ENCODE data around the gene RPUSD1. TPM values are rescaled to one million over a fixed set of nuclear protein-coding genes. Genes with fewer than 3 reads are reported as not detected.
"Not testable (repeated sequence)": the region's sequence is repeated elsewhere in the genome, so short reads cannot be mapped to it uniquely, and the experiment has no call there.

The RPUSD1 gene
- total RNA-seq, 1 donor, result 10.4 TPM

- H3K4me3 ChIP-seq (ENCODE audit: low read length), result no peak overlapping the region
- peaks cover 17% of the 10 kb centered on the region for H3K27me3 ChIP-seq (ENCODE audit: insufficient read depth, low read length)
- H3K9me3 ChIP-seq (ENCODE audit: low read depth, low read length), result no peaks in the 10 kb centered on the region
Observed at GRCh38 chr16:822909-823297, 34.7 kb upstream of the RPUSD1 start.

GRCh38 chr16:822174-822908 is 34.2 kb upstream of the RPUSD1 start:
- peaks cover 17% of the 10 kb centered on the region for H3K27me3 ChIP-seq (ENCODE audit: insufficient read depth, low read length)
- peaks cover 5% of the 10 kb centered on the region for H3K4me1 ChIP-seq (ENCODE audit: insufficient read depth, low read length)
- H3K4me3 ChIP-seq (ENCODE audit: low read length), result no peak overlapping the region
- H3K9me3 ChIP-seq (ENCODE audit: low read depth, low read length), result no peaks in the 10 kb centered on the region

More at GRCh38 chr16:822909-823297, 34.7 kb upstream of the RPUSD1 start:
- H3K4me1 ChIP-seq (ENCODE audit: insufficient read depth, low read length), result peaks cover 5% of the 10 kb centered on the region

- Histone ChIP-seq H3K27me3 (ENCODE audit: insufficient read depth, low read length) (peaks cover 19% of the 10 kb centered on the region), H3K9me3 (ENCODE audit: low read depth, low read length) (no peaks in the 10 kb centered on the region), H3K4me3 (ENCODE audit: low read length) (no peak overlapping the region), H3K4me1 (ENCODE audit: insufficient read depth, low read length) (peaks cover 5% of the 10 kb centered on the region)
Observed at GRCh38 chr16:821751-822150, 33.6 kb upstream of the RPUSD1 start.

- Histone ChIP-seq H3K4me1 (ENCODE audit: insufficient read depth, low read length) (peaks cover 5% of the 10 kb centered on the region), H3K27me3 (ENCODE audit: insufficient read depth, low read length) (peaks cover 19% of the 10 kb centered on the region), H3K9me3 (ENCODE audit: low read depth, low read length) (no peaks in the 10 kb centered on the region), H3K4me3 (ENCODE audit: low read length) (no peak overlapping the region)
Observed at GRCh38 chr16:820748-821147, 32.6 kb upstream of the RPUSD1 start.

GRCh38 chr16:820044-820408 is 31.8 kb upstream of the RPUSD1 start:
- H3K27me3 ChIP-seq (ENCODE audit: insufficient read depth, low read length), result peaks cover 19% of the 10 kb centered on the region
- not testable (repeated sequence) for H3K9me3 ChIP-seq (ENCODE audit: low read depth, low read length); H3K4me3 ChIP-seq (ENCODE audit: low read length); H3K4me1 ChIP-seq (ENCODE audit: insufficient read depth, low read length)

- H3K4me1 ChIP-seq (ENCODE audit: insufficient read depth, low read length), result peaks cover 5% of the 10 kb centered on the region
- H3K4me3 ChIP-seq (ENCODE audit: low read length), result no peak overlapping the region
- peaks cover 19% of the 10 kb centered on the region for H3K27me3 ChIP-seq (ENCODE audit: insufficient read depth, low read length)
- no peaks in the 10 kb centered on the region for H3K9me3 ChIP-seq (ENCODE audit: low read depth, low read length)
Observed at GRCh38 chr16:819336-820043, 31.3 kb upstream of the RPUSD1 start.

GRCh38 chr16:818592-818991 is 30.4 kb upstream of the RPUSD1 start:
- Histone ChIP-seq H3K9me3 (ENCODE audit: low read depth, low read length) (no peaks in the 10 kb centered on the region), H3K27me3 (ENCODE audit: insufficient read depth, low read length) (peaks cover 27% of the 10 kb centered on the region), H3K4me3 (ENCODE audit: low read length) (no peak overlapping the region), H3K4me1 (ENCODE audit: insufficient read depth, low read length) (peaks cover 5% of the 10 kb centered on the region)

GRCh38 chr16:818132-818531 is 30.0 kb upstream of the RPUSD1 start:
- H3K27me3 ChIP-seq (ENCODE audit: insufficient read depth, low read length), result peaks cover 31% of the 10 kb centered on the region
- no peaks in the 10 kb centered on the region for H3K9me3 ChIP-seq (ENCODE audit: low read depth, low read length)
- H3K4me1 ChIP-seq (ENCODE audit: insufficient read depth, low read length), result peaks cover 5% of the 10 kb centered on the region
- no peak overlapping the region for H3K4me3 ChIP-seq (ENCODE audit: low read length)

GRCh38 chr16:817001-817906 is 29.1 kb upstream of the RPUSD1 start:
- Histone ChIP-seq H3K9me3 (ENCODE audit: low read depth, low read length) (no peaks in the 10 kb centered on the region), H3K27me3 (ENCODE audit: insufficient read depth, low read length) (peaks cover 35% of the 10 kb centered on the region), H3K4me1 (ENCODE audit: insufficient read depth, low read length) (peaks cover 5% of the 10 kb centered on the region), H3K4me3 (ENCODE audit: low read length) (no peak overlapping the region)

- Histone ChIP-seq H3K27me3 (ENCODE audit: insufficient read depth, low read length) (peaks cover 35% of the 10 kb centered on the region), H3K9me3 (ENCODE audit: low read depth, low read length) (no peaks in the 10 kb centered on the region), H3K4me1 (ENCODE audit: insufficient read depth, low read length) (peaks cover 5% of the 10 kb centered on the region), H3K4me3 (ENCODE audit: low read length) (no peak overlapping the region)
Observed at GRCh38 chr16:815861-816260, 27.7 kb upstream of the RPUSD1 start.

GRCh38 chr16:814974-815373 is 26.8 kb upstream of the RPUSD1 start:
- no peaks in the 10 kb centered on the region for H3K9me3 ChIP-seq (ENCODE audit: low read depth, low read length)
- no peak overlapping the region for H3K4me3 ChIP-seq (ENCODE audit: low read length)
- peaks cover 35% of the 10 kb centered on the region for H3K27me3 ChIP-seq (ENCODE audit: insufficient read depth, low read length)
- H3K4me1 ChIP-seq (ENCODE audit: insufficient read depth, low read length), result peaks cover 5% of the 10 kb centered on the region

- Histone ChIP-seq H3K9me3 (ENCODE audit: low read depth, low read length) (no peaks in the 10 kb centered on the region), H3K4me3 (ENCODE audit: low read length) (no peak overlapping the region), H3K27me3 (ENCODE audit: insufficient read depth, low read length) (peaks cover 26% of the 10 kb centered on the region), H3K4me1 (ENCODE audit: insufficient read depth, low read length) (no peaks in the 10 kb centered on the region)
Observed at GRCh38 chr16:813916-814412, 25.8 kb upstream of the RPUSD1 start.

GRCh38 chr16:813204-813915 is 25.2 kb upstream of the RPUSD1 start:
- Histone ChIP-seq H3K27me3 (ENCODE audit: insufficient read depth, low read length) (peaks cover 20% of the 10 kb centered on the region), H3K9me3 (ENCODE audit: low read depth, low read length) (no peaks in the 10 kb centered on the region), H3K4me3 (ENCODE audit: low read length) (no peak overlapping the region), H3K4me1 (ENCODE audit: insufficient read depth, low read length) (peaks cover 4% of the 10 kb centered on the region)

GRCh38 chr16:808085-808386 is 19.9 kb upstream of the RPUSD1 start:
- H3K4me3 ChIP-seq (ENCODE audit: low read length), result peak overlapping the region; percentile 67
- peaks cover 3% of the 10 kb centered on the region for H3K27me3 ChIP-seq (ENCODE audit: insufficient read depth, low read length)
- H3K9me3 ChIP-seq (ENCODE audit: low read depth, low read length), result no peaks in the 10 kb centered on the region
- peaks cover 14% of the 10 kb centered on the region for H3K4me1 ChIP-seq (ENCODE audit: insufficient read depth, low read length)

Data from mononuclear cell (primary cell).